HEK293 (cell line): ENCODE data around the gene SHE.

Experiments used
- CTCF ChIP-seq: fragments of 450-650 bp; formaldehyde crosslinking; IDR thresholded peaks from 2 replicates; pipeline ENCODE4 v1.5.1; 2016; ENCODE audit warnings: missing biosample characterization, missing genetic modification characterization
- HOXA7 ChIP-seq: sonication (generic); formaldehyde crosslinking; IDR thresholded peaks from 2 replicates; pipeline ENCODE4 v1.8.1; 2022; ENCODE audit warnings: missing genetic modification reagents, borderline replicate concordance
- MYNN ChIP-seq: fragments of 450-650 bp; formaldehyde crosslinking; IDR thresholded peaks from 2 replicates; pipeline ENCODE4 v1.5.1; 2016; ENCODE audit warnings: missing biosample characterization, missing genetic modification characterization, borderline replicate concordance
- REST ChIP-seq: fragments of 450-650 bp; formaldehyde crosslinking; IDR thresholded peaks from 2 replicates; pipeline ENCODE4 v1.5.1; 2016; ENCODE audit warnings: missing biosample characterization, missing genetic modification characterization
- YY1 ChIP-seq: fragments of 450-650 bp; formaldehyde crosslinking; IDR thresholded peaks from 2 replicates; pipeline ENCODE4 v1.5.1; 2018; ENCODE audit warnings: missing biosample characterization, missing genetic modification characterization
- ZFP37 ChIP-seq: fragments of 450-650 bp; formaldehyde crosslinking; IDR thresholded peaks from 2 replicates; pipeline ENCODE4 v1.5.1; 2016; ENCODE audit warnings: missing biosample characterization, missing genetic modification characterization
- ZNF174 ChIP-seq: fragments of 450-650 bp; formaldehyde crosslinking; IDR thresholded peaks from 2 replicates; pipeline ENCODE4 v1.5.0; 2017; ENCODE audit warnings: missing biosample characterization, mild to moderate bottlenecking, missing genetic modification characterization
- ZNF18 ChIP-seq: fragments of 450-650 bp; formaldehyde crosslinking; IDR thresholded peaks from 2 replicates; pipeline ENCODE4 v1.5.1; 2016; ENCODE audit warnings: missing biosample characterization, missing genetic modification characterization
- ZNF223 ChIP-seq: fragments of 450-650 bp; formaldehyde crosslinking; IDR thresholded peaks from 2 replicates; pipeline ENCODE4 v1.5.1; 2016; ENCODE audit warnings: missing biosample characterization, missing genetic modification characterization
- ZNF23 ChIP-seq: fragments of 450-650 bp; formaldehyde crosslinking; IDR thresholded peaks from 2 replicates; pipeline ENCODE4 v1.5.1; 2016; ENCODE audit warnings: missing biosample characterization, missing genetic modification characterization, borderline replicate concordance
- ZNF274 ChIP-seq, 2 experiments: fragments of 200-500 bp in 1 of 2; fragments of 450-650 bp in 1 of 2; sonication (Bioruptor generic) in 1 of 2; formaldehyde crosslinking in 1 of 2; IDR thresholded peaks; 2 replicates each; pipeline versions ENCODE4 v1.5.1 to v1.6.1; 2014 to 2016; ENCODE audit warnings: borderline replicate concordance in 1 of 2, inconsistent platforms in 1 of 2, low read length in 1 of 2, missing biosample characterization in 1 of 2, missing genetic modification characterization in 1 of 2
- ZNF37A ChIP-seq: fragments of 450-650 bp; IDR thresholded peaks from 2 replicates; pipeline ENCODE4 v1.5.1; 2018; ENCODE audit warnings: missing biosample characterization, missing genetic modification characterization
- ZNF645 ChIP-seq: fragments of 450-650 bp; formaldehyde crosslinking; IDR thresholded peaks from 2 replicates; pipeline ENCODE4; 2016; ENCODE audit warnings: missing biosample characterization, missing genetic modification characterization
- ZNF792 ChIP-seq: fragments of 450-650 bp; formaldehyde crosslinking; IDR thresholded peaks from 2 replicates; pipeline ENCODE4 v1.5.1; 2016; ENCODE audit warnings: missing biosample characterization, missing genetic modification characterization

GRCh38 chr1:154521695-154522094 is 19.5 kb upstream of the SHE start:
- no peak for TF ChIP-seq MYNN (tag by site-specific recombination)
- no peak for TF ChIP-seq ZNF23 (tag by site-specific recombination)
- TF ChIP-seq REST (tag by site-specific recombination) = no peak
- TF ChIP-seq ZNF274 (IDR thresholded peaks at IDR 0.05; ENCODE audit: low read length) = no peak
- no peak for TF ChIP-seq ZNF274 (tag by site-specific recombination; IDR thresholded peaks at IDR 0.05; ENCODE audit: borderline replicate concordance)
- TF ChIP-seq CTCF (tag by site-specific recombination) = no peak
- no peak for TF ChIP-seq ZNF223 (tag by site-specific recombination)
- no peak for TF ChIP-seq ZNF645 (tag by site-specific recombination)
- no peak for TF ChIP-seq ZFP37
- TF ChIP-seq ZNF174 (tag by site-specific recombination) = no peak
- no peak for TF ChIP-seq HOXA7
- TF ChIP-seq ZNF37A = no peak
- no peak for TF ChIP-seq YY1 (tag by site-specific recombination)
- TF ChIP-seq ZNF792 (tag by site-specific recombination) = no peak
- peak; percentile 89 for TF ChIP-seq ZNF18 (tag by site-specific recombination)
